ENCODE data around the gene SH2D1A.

The SH2D1A gene

DNA sequence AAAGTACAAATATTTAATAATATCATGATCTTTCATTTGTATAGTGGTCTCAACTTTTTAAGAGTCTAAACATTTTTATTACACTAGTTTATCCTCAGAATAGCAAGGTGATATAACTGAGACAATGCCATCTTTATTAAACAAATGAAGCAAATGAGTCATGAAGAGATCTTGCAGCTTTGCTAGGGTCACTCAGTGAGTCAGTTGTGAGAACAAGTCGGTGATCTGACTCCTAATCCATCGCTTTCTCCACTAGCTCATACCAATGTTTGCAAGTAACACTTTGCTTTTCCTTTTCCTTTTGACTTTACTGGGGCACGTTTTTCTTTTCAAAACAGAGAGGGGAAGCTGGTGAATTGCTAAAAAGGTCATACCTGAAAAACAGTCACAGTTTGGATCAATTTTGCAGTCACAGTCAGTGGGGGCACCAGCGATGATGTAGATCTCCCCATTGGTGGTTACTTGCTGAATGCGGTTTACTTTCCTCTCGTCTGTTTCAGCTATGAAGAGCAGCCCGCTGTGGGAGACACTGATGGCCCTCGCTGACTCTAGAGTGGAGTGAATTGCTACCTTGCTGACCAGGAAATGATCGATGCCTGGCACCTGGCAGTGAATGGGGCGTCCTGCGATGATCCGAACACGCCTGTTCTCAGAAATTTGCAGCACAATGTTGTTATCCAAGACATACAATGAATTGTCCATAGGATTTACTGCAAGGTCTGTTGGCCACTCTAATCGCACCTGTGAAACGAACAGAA, 75.7 kb downstream of the SH2D1A start:
- peak; percentile 1 for DNase-seq (ENCODE audit: low read depth)

Data from non-pigmented ciliary epithelial cell (primary cell).